H1 (cell line): ENCODE data around the gene CABP1. TPM values are rescaled to one million over a fixed set of nuclear protein-coding genes. Genes with fewer than 3 reads are reported as not detected.
A peak's percentile ranks its signal among the peaks of the same experiment; 100 is the strongest.

ENCODE experiments used
- BCL11A ChIP-seq, 2 experiments: IDR thresholded peaks; one replicate each; pipeline ENCODE4 v1.6.1; 2011; ENCODE audit warnings: low read depth in 2 of 2, low read length in 2 of 2, mild to moderate bottlenecking in 2 of 2
- USF2 ChIP-seq: IDR thresholded peaks from 2 replicates; pipeline ENCODE4 v1.6.1; 2011; ENCODE audit warnings: low read length, improper control_type of control experiment
- polyA plus RNA-seq, 7 experiments: library from polyadenylated mRNA; depleted of rRNA in 3 of 7; stranded (reverse) in 5 of 7; unstranded in 2 of 7; fragments of >200 nt in 5 of 7; fragments of 200-250 nt in 2 of 7; gene quantifications; 1 replicate in 5 of 7; 2 replicates in 1 of 7; 4 replicates in 1 of 7; pipeline versions ENCODE4 v1.2.1 to v1.2.3, GENCODE V29; 2011 to 2013; ENCODE audit warnings: missing spikeins in 2 of 7, mixed read lengths in 2 of 7
- total RNA-seq: library from RNA; stranded (reverse); fragmentation: NEBNext Ultra II Directional; extraction: Animal tissue kit (Norgen Biotek cat#: 25700); gene quantifications from 2 replicates; pipeline ENCODE4 v1.2.1, GENCODE V29; 2021
- TF ChIP-seq, protein P1 (sequence below), 3 experiments: IDR thresholded peaks; 1 replicate in 2 of 3; 2 replicates in 1 of 3; pipeline versions ENCODE4 v1.5.1 to v1.6.1; 2011; ENCODE audit warnings: low read length in 3 of 3, mild to moderate bottlenecking in 3 of 3, inconsistent platforms in 2 of 3, low read depth in 1 of 3, moderate library complexity in 1 of 3; ENCODE audit not compliant: insufficient read depth in 1 of 3; ENCODE audit errors: control extremely low read depth in 1 of 3

Gene CABP1
- total and polyA plus RNA-seq, 2 of the 8 experiments (the other 6 are each of a cell fraction or from before 2014, with no cell fraction given) = 3.9 to 7.4 TPM

DNA sequence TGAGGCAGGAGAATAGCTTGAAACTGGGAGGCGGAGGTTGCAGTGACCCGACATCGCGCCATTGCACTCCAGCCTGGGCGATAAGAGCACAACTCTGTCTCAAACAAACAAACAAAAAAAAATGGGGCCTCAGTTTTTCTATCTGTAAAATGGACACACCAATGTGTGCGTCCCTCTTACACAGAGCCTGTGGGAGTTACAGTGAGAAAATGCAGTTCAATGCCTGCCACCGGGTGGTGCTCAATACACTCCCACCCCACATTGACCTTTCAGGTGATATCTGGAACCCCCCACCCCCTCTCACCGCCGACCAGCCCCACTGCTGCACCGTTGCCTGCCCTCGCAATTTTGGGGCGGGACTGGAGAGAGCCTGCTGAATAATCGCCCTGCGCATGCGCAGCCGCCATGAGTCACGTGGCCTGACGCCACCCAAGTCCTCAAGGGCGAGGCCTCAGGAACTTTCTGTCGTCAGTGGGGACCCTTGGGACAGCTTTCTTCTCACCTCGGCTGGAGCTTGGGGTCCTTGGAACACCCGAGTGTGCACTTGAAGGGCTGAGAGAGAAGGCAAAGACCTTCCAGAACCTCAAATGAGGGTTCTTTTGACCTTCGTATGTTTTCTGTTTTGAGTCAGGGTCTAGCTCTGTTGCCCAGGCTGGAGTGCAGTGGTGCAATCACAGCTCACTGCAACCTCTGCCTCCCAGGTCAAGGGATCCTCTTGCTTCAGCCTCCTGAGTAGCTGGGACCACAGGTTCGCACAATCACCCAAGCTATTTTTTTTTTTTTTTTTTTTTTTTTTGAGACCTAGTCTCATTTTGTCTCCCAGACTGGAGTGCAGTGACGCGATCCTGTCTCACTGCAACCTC is 14.6 kb upstream of the CABP1 start (continued):
- TF ChIP-seq, protein P1, sequence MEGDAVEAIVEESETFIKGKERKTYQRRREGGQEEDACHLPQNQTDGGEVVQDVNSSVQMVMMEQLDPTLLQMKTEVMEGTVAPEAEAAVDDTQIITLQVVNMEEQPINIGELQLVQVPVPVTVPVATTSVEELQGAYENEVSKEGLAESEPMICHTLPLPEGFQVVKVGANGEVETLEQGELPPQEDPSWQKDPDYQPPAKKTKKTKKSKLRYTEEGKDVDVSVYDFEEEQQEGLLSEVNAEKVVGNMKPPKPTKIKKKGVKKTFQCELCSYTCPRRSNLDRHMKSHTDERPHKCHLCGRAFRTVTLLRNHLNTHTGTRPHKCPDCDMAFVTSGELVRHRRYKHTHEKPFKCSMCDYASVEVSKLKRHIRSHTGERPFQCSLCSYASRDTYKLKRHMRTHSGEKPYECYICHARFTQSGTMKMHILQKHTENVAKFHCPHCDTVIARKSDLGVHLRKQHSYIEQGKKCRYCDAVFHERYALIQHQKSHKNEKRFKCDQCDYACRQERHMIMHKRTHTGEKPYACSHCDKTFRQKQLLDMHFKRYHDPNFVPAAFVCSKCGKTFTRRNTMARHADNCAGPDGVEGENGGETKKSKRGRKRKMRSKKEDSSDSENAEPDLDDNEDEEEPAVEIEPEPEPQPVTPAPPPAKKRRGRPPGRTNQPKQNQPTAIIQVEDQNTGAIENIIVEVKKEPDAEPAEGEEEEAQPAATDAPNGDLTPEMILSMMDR (IDR thresholded peaks at IDR 0.05; ENCODE audit: control extremely low read depth in 1 of 3, insufficient read depth in 1 of 3, low read depth in 1 of 3, low read length in 3 of 3) = peak; percentile 53 to 63 (median 58)
- TF ChIP-seq USF2 = 0 out of 2 replicates have a peak, but pooled peaks have one; percentile 40
- no peak for TF ChIP-seq BCL11A (IDR thresholded peaks at IDR 0.05; ENCODE audit: low read depth in 2 of 2, low read length in 2 of 2)
